SKM-1 (cell line): ENCODE measurements around the gene GPR150.
"Not testable (repeated sequence)": the region's sequence is repeated elsewhere in the genome, so short reads cannot be mapped to it uniquely, and the experiment has no call there.

Source experiments
- DNase-seq: peaks from one replicate; lab custom pipeline; 2025; ENCODE audit not compliant: unreplicated experiment; lab: John Stamatoyannopoulos, UW

Gene GPR150

DNA sequence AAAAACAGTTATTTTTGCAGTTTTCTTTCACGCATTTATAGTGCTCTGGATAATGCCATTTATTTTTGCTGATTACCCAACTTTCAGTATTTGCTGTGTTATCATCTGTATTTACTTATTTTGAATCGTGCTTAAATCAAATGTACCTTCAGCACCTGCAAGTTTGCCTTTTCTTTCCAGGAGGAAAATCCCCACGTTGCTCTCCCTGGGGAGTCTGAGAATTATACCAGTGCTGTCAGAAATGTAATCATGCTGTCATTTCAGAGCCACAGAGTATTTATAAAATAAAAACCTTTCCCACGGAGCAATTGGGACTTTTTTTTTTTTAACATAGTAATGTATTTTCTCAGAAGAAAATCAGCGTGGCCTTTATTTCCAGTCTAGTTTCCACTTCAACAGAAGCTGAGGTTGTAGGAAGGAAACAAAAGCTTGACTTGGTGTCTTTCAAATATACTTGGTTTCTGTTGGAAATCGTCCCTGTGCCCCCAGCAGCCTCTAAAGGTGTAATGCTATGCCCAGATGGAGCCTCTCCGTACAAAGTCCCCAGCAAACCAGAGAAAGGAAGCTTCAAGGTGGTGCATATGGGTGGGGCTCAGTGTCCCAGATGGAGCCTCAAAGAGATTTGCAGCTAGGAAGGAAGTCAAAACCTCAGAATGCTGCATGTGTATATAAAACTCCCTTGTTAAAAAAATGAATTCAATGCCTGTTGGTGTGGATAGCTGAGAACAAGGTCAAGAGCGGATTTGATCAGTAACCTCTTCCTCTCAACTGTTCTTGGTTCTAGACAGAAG is 2.1 kb downstream of the GPR150 start:
- no peak for DNase-seq

DNA sequence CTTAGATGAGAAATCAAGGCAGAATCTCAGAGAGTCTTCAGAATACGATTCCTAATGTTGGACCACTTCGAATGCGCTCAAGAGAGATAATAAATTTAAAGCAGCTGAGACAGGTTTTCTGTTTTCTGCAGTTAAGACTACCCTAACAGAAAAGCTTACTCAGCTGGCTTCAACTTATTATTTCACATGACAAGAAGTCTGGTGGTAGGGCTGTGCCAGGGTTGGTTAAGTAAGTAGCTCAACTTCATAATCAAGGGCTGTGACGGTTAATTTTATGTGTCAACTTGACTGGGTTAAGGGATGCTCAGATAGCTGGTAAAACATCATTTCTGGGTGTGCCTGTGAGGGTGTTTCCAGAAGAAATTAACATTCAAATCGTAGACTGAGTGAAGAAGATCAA is 3.8 kb downstream of the GPR150 start:
- no peak for DNase-seq

DNA sequence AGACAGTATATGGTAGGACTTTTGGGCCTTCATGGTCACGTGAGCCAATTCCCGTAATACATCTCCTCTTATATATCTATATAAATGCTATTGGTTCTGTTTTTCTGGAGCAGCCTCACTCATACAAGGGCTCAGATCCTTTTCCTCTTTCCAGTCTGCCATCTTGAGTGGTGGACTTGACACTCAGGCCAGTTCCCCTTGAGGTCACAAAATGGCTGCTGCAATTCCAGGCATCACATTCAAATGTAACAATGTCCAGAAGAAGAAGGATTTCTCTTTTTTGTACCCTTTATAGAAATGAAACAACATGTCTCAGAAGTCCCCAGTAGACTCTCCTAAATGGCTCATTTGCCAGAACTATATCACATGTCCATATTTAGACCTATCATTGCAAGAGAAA is 4.5 kb downstream of the GPR150 start:
- no peak for DNase-seq

DNA sequence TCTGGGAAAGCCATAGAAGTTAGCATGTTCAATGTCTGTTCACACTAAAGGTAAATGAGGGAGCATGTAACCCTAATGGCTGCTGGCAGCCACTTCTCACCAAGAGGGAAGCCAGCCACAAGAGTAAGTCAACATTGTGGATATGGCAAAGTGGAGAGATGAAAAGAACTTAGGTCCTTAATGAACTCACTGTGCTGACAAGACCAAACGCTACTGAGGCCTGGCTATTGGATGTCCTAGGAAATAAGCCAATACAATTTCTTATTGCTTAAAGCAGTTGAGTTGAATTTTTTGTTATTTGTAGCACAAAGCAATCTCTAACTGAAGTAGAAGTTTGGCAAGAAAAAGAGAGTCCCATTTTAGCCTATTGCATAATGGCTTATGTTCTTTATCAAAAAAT is 6.8 kb downstream of the GPR150 start:
- DNase-seq = no peak

DNA sequence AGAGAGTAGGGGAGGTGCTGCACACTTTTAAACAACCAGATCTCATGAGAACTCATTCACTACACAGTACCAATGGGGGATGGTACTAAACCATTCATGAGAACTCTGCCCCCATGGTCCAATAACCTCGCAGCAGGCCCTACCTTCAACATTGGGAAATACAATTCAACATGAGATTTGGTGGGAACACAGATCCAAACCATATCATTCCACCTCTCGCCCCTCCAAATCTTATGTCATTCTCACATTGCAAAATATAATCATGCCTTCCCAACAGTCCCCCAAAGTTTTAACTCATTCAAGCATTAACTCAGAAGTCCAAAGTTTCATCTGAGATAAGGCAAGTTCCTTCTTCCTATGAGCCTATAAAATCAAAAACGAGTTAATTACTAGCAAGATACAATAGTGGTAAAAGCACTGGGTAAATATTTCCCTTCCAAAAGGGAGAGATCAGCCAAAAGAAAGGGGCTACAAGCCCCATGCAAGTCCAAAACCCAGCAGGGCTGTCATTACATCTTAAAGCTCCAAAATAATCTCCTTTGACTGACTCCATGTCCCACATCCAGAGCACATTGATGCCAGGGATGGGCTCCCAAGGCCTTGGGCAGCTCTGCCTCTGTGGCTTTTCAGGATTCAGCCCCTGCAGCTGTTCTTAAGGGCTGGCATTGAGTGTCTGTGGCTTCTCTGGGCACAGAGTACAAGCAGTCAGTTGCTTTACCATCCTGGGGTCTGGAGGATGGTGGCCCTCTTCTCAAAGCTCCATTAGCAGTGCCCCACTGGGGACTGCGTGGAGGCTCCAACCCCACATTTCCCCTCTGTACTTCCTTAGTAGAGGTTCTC is 8.3 kb downstream of the GPR150 start:
- DNase-seq = no peak

DNA sequence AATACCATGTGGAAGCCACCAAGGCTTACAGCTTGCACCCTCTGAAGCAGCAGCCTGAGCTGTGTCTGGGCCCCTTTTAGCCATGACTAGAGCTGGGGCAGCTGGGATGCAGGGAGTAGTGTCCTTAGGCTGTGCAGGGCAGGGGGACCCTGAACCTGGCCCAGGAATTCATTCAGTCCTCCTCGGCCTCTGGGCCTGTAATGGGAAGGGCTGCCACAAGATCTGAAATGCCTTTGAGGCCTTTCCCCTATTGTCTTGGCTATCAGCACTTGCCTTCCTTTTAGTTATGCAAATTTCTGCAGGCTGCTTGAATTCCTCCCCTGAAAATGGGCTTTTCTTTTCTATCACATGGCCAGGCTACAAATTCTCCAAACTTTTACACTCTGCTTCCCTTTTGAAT is 9.0 kb downstream of the GPR150 start:
- DNase-seq = no peak

DNA sequence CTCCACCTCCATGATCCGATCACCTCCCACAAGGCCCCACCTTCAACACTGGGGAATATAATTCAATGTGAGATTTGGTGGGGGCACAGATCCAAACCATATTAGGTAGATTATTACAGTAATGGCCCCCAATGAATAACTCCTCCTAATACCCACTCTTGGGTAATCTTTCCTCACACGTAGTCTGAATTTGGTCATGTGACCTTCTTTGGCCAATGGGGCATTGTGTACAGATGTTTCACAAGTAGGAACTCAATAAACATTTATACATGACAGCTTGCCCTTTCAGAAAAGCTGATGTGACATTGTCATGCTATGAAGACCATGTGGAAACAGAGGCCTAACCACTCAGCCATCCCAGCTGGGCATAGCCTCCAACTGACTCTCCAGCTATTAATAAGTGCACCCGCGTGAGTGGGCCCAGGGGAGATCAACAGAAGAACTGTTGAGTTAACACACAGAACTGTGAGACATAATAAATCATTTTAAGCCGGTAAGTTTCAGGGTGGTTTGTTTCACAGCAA is 10.6 kb downstream of the GPR150 start:
- no peak for DNase-seq

DNA sequence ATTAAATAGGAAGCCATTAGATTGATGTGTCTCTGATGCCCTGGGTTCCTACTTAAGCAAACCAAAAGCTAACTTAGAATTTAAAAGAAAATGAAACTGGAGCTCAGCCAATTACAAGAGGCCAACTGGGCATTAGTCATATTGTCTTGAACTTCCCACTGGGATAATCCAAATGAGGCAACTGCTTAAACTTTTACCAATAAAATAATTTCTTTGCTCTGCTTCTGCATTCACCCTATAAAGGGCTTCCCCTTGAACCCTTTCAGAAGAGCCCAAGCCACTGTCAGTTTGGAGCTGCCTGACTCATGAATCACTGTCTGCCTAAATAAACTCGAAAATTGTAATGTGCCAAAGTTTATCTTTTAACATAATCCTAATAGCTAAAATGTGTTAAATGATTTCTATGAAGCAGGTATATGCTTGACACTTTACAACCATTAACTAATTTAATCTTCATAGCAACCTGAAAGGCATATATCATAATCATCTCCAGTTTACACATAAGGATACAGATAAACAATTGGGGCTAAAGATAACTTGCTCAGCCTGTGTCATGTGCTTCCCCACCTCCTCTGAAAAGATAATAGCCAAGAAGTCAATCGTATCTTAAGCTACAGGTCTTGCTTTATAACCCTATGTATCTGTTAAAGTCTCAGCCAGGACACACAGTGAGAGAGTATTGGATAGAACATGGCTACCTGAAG is 11.5 kb downstream of the GPR150 start:
- DNase-seq = no peak

DNA sequence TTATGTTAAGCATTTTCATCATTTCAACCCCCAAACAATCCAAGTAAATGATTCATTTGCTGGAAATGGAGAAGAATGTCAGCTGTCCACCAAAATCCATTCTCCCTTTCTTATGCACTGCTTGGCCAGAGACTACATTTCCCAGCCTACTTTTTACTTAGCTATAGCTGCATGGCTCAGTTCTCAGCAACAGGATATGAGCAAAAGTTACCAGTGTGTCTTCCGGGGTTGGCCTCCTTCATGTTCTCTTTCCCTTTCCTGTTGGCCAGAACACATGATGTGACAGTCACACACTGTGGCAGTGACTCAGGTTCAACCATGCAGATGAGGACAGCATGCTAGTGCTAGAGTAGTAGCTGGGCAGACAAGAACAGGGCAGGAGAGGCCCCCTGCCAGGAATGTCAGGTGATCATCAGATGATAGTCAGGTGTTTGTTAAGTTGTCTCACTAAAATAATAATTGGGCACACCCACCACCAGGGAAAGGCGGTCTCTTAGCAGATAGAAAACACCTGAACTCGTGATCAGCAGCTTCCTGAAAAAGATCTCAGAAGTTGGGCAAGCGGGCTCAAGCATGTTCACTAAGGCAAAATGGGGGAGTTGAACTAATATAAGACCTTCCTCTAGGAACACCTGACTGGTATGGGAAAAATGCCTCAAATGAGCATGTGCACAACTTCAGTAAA is 12.2 kb downstream of the GPR150 start:
- no peak for DNase-seq

DNA sequence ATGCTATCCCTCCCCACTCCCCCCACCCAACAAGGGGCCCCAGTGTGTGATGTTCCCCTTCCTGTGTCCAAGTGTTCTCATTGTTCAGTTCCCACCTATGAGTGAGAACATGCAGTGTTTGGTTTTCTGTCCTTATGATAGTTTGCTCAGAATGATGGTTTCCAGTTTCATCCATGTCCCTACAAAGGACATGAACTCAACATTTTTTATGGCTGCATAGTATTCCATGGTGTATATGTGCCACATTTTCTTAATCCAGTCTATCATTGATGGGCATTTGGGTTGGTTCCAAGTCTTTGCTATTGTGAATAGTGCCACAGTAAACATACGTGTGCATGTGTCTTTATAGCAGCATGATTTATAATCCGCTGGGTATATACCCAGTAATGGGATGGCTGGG is 13.1 kb downstream of the GPR150 start:
- not testable (repeated sequence) for DNase-seq

DNA sequence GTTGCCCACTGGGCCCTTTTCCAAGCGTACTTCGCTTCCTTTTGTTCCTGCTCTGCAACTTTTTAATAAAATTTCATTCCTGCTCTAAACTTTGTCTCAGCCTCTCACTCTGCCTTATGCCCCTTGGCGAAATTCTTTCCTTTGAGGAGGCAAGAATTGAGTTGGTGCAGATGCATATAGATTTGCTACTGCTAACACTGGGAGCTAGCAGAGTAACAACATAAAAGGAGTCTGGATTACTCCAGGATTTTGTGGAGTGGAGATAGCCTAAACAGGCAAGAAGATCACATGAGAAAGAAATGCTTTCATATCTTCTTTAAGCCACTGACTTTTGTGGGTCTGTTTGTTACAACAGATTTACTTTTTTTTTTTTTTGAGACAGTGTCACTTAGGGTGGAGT is 13.8 kb downstream of the GPR150 start:
- no peak for DNase-seq

DNA sequence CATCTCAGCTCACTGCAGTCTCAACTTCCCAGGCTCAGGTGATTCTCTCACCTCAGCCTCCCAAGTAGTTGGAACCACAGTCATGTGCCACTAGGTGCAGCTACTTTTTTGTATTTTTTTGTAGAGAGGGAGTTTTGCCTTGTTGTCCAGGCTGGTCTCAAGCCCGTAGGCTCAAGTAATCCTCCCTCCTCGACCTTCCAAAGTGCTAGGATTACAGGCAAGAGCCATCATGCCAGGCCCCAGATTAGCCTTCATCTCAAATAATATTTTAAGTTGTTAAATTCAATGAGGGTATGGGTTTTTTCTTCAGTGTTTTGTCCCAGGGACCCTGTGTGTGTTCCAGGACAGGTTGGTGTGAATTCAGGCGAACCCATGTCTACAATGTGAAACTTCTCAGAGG is 14.2 kb downstream of the GPR150 start:
- DNase-seq = no peak

DNA sequence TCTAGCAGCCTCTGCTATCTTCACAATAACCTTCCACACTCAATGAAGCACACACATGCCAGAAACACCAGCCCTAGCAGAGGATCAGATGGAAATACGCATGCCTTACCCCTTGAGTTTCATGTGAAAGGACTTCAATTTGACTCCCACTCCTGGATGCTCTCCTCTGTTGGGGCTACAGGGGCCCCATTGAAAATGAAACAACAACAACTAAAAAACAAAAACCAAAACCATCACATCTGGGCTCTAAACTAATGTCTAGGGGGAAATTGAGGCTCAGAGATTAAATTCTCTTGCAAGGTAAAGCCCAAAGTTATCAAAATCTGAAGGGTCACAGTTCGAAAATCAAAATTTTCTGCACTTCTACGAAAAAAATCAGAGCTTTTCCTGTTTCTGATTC is 18.7 kb downstream of the GPR150 start:
- DNase-seq = no peak

DNA sequence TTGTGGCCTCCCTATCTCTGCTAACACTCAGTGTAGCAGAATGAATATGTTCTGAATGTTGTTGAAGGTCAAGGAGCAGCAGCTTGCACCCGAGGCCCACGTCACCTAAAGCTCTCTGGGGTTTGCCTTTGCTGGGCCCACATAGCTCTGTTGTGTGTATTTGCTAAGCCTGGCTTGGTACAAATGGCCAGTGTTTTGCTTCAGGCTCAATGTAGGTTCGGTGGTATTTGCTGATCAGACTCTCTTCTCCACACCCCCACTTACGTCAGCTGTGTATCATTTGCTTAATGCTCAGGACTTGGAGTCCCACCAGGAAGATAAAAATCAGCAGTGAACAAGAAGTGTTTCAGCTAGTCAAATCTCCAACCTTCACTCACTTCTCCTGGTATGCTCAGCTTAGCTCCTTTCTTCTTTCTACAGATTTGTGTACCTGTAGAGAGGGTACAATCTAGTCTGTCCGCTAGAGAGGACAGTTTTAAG is 21.9 kb downstream of the GPR150 start:
- DNase-seq = no peak

DNA sequence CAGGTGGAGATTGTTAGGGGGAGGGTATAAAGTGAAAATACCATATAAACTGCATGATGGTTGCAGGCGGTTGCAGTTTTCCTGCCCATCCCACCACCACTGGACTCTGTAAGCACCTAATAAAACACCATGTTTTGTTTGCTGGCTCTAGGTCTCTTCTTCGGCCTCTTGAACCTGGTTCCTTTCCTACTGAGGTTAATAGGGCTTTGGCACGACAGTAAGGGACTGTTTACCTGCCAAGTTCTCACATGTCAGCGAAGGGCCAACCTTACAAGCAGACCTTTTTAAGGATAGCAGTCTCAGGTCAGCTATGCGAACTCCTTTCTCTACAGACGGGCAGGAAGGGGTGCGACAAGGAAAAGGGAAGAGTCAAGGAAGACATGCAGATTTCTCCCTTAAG is 23.3 kb downstream of the GPR150 start:
- no peak for DNase-seq

DNA sequence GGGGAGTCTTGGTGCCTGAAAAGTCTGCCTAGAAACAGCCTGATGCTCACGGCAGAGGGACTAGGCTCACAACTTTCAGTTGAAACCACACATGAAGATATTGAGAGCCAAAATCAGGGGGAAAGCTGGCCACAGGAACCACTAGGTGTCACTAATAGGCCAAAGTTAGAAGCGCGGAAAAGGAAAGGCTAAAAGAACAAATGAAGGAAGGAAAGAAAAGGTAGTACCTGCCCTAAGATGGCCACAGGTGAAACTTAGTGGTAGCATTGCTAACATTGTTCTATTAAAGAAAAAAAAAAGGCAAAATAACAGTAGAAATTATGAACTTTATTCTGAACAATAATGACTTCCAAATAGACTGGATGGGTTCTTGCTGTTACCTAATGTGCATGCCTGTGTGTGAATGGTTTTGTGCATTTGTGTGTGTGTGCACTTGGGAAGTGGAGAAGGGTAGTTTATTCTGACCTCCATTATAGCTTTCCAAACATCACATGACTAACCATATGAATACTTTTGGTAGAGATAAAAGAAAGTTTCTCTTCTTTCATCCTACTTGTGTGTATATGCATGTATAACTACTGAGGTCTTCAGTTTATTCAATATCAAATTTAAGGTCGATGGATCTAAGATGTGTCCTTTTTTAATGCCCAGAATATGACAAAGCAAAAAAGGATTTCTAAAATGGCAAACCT is 24.6 kb downstream of the GPR150 start:
- peak; percentile 18 for DNase-seq

DNA sequence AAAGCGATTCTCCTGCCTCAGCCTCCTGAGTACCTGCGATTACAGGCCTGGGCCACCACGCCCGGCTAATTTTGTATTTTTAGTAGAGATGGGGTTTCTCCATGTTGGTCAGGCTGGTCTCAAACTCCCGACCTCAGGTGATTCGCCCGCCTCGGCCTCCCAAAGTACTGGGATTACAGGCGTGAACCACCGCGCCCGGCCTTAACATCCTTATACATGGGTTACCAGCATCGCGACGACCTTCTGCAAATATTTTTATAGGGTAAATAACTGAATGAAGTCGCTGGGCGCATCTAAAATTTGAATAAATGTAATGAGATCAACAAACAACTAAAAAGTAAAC is 26.3 kb downstream of the GPR150 start:
- not testable (repeated sequence) for DNase-seq

DNA sequence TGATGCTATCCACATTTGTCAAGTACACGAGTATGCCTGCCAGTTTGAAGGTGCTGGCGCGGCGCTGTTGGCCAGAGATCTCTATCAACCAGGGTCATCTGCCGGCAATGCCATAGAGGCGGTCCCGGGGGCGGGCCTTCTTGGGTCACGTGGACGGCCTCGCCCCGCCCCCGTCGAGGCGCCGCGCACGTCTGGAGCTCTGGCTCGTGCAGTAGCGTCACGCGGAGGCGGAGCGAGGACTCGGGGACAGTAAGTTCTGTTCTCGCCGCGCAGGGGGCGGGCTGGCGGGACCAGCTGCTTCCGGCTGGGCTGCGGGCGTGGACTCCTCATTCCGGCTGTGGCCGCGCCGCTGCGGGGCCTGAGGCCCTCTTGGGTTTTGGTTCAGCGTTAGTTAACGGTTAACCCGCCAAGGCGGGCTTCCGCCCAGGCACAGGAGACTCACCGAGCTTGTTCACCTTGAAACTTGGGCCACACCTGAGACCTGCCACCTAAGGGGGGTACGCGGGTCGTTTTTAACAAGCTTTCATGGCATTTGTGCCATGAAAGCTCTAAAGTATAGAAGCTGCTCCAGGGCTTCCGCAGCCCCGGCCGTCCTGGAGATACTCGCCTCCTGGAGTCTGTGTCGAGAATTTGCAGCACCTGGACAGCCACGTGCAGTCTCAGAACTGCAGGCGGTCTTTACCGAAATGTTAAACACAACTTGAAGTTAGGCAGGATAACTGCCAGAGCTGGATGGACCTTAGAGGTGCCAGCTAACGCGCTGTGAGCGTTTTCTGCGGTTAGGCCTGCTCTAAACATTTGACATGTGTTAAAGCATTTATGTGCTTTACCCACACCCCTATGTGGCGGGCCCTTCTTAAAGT is 26.9 kb downstream of the GPR150 start, which contains the start of gene RFESD:
RFESD (plus strand) TSS at position 209 of the 863 bp plus-strand sequence. CDS start 5,495 bp downstream, outside the sequence.
- peak; percentile 89 for DNase-seq
